Thyroid gland (tissue), 4 donors: ENCODE data around the gene VPS45.

Source experiments
- CTCF ChIP-seq, 6 experiments: fragments of 200-600 bp in 3 of 6; fragments of 450-650 bp in 3 of 6; sonication (generic) in 3 of 6; IDR thresholded peaks; one replicate each; pipeline ENCODE4 v1.5.1; 2016 to 2019; ENCODE audit warnings: antibody characterized with exemption in 6 of 6, mild to moderate bottlenecking in 2 of 6, inconsistent platforms in 1 of 6, moderate library complexity in 1 of 6
- POLR2A ChIP-seq, 2 donors: fragments of 450-650 bp; IDR thresholded peaks; one replicate each; pipeline ENCODE4 v1.6.1; 2017; ENCODE audit warnings: antibody characterized with exemption in 2 of 2, mild to moderate bottlenecking in 2 of 2, moderate library complexity in 1 of 2

GRCh38 chr1:150134537-150134936, 67.0 kb downstream of the VPS45 start:
- TF ChIP-seq CTCF (IDR thresholded peaks at IDR 0.05) = no peak
- no peak for TF ChIP-seq POLR2A (IDR thresholded peaks at IDR 0.05)
